SU-DHL-6 (cell line): ENCODE measurements around the gene SIRPA.

Experiments used
- H2AFZ ChIP-seq: fragments of 200-600 bp; sonication (generic); 2 replicates; pipeline ENCODE4 v1.6.1; 2014; ENCODE audit warnings: low read depth, mild to moderate bottlenecking, moderate library complexity, mixed read lengths, antibody characterized with exemption, low read length; ENCODE audit not compliant: severe bottlenecking
- H3F3A ChIP-seq: fragments of 200-600 bp; shearing (Covaris generic); 2 replicates; pipeline ENCODE4 v1.6.0; 2016; ENCODE audit warnings: antibody characterized with exemption, mild to moderate bottlenecking; ENCODE audit not compliant: insufficient read depth
- H3K27ac ChIP-seq: fragments of 200-600 bp; sonication (generic); 2 replicates; pipeline ENCODE4 v1.5.1; 2016; ENCODE audit warnings: low read depth, mild to moderate bottlenecking, low read length, moderate library complexity, mixed read lengths
- H3K27me3 ChIP-seq: fragments of 200-600 bp; sonication (generic), shearing (Covaris generic); 2 replicates; pipeline ENCODE4 v1.6.0; 2014; ENCODE audit warnings: mild to moderate bottlenecking, low read length
- H3K36me3 ChIP-seq: fragments of 200-600 bp; sonication (generic); 2 replicates; pipeline ENCODE4 v1.6.1; 2014; ENCODE audit warnings: mild to moderate bottlenecking, low read length, mixed read lengths
- H3K4me2 ChIP-seq: fragments of 300-600, 200-600 bp; shearing (Covaris generic), sonication (generic); 2 replicates; pipeline ENCODE4 v1.6.0; 2014; ENCODE audit warnings: low read length, low read depth, mild to moderate bottlenecking; ENCODE audit not compliant: poor library complexity, severe bottlenecking
- H3K4me3 ChIP-seq: fragments of 200-600 bp; sonication (generic); 2 replicates; pipeline ENCODE4 v1.5.1; 2014; ENCODE audit warnings: antibody characterized with exemption, low read length, mild to moderate bottlenecking, mixed read lengths; ENCODE audit not compliant: insufficient read depth, poor library complexity, severe bottlenecking
- H3K79me2 ChIP-seq: fragments of 200-600 bp; sonication (generic); 2 replicates; pipeline ENCODE4 v1.6.1; 2014; ENCODE audit warnings: mild to moderate bottlenecking, low read length, moderate library complexity; ENCODE audit not compliant: insufficient read depth
- H3K9ac ChIP-seq: fragments of 200-600 bp; sonication (generic); 2 replicates; pipeline ENCODE4 v1.7.0; 2014; ENCODE audit warnings: mild to moderate bottlenecking, low read length
- H3K9me2 ChIP-seq: fragments of 200-600 bp; sonication (generic); replicated peaks from 2 replicates; pipeline ENCODE4 v1.6.1; 2014; ENCODE audit warnings: low read length; ENCODE audit not compliant: insufficient read depth
- H3K9me3 ChIP-seq: fragments of 200-600 bp; sonication (generic); 2 replicates; pipeline ENCODE4 v1.6.1; 2014; ENCODE audit warnings: low read length, mixed read lengths; ENCODE audit not compliant: insufficient read depth
- H4K20me1 ChIP-seq: fragments of 200-600 bp; sonication (generic); 2 replicates; pipeline ENCODE4 v1.6.1; 2014; ENCODE audit warnings: low read depth, mild to moderate bottlenecking, antibody characterized with exemption, low read length, moderate library complexity, mixed read lengths
- CTCF ChIP-seq: fragments of 200-600 bp; sonication (generic); IDR thresholded peaks from one replicate; pipeline ENCODE4 v1.5.1; 2017; ENCODE audit warnings: antibody characterized with exemption, mild to moderate bottlenecking, low read length, moderate library complexity; ENCODE audit not compliant: insufficient read depth, poor library complexity, severe bottlenecking
- EZH2phosphoT487 ChIP-seq: fragments of 200-600 bp; sonication (generic), shearing (Covaris generic); conservative IDR thresholded peaks from 2 replicates; pipeline ENCODE4 v1.6.1; 2018; ENCODE audit warnings: mild to moderate bottlenecking, antibody characterized with exemption, low read length, moderate library complexity, mixed read lengths

SIRPA gene

GRCh38 chr20:1851396-1851795 is 43.8 kb upstream of the SIRPA start:
- no peak overlapping the region for H3K4me3 ChIP-seq
- TF ChIP-seq EZH2phosphoT487, result no peak
- no peak for TF ChIP-seq CTCF
- H3K9me2 ChIP-seq, result no peaks in the 10 kb centered on the region
- H3K4me2 ChIP-seq, result no peak overlapping the region
- no peaks in the 10 kb centered on the region for H3K36me3 ChIP-seq
- H3K9ac ChIP-seq, result no peak overlapping the region
- no peak overlapping the region for H2AFZ ChIP-seq
- H3K27me3 ChIP-seq, result no peaks in the 10 kb centered on the region
- no peak overlapping the region for H3K27ac ChIP-seq
- H3F3A ChIP-seq, result peaks cover 5% of the 10 kb centered on the region; the same call in 1 of the 2 replicates
- no peaks in the 10 kb centered on the region for H3K9me3 ChIP-seq
- H4K20me1 ChIP-seq, result no peaks in the 10 kb centered on the region
- no peaks in the 10 kb centered on the region for H3K79me2 ChIP-seq

GRCh38 chr20:1853473-1853872 is 41.7 kb upstream of the SIRPA start:
- no peak overlapping the region for H3K4me2 ChIP-seq
- H3K9me2 ChIP-seq, result no peaks in the 10 kb centered on the region
- H3K27ac ChIP-seq, result no peak overlapping the region
- H3K4me3 ChIP-seq, result no peak overlapping the region
- H3K9me3 ChIP-seq, result no peaks in the 10 kb centered on the region
- H3K27me3 ChIP-seq, result no peaks in the 10 kb centered on the region
- H3K36me3 ChIP-seq, result no peaks in the 10 kb centered on the region
- TF ChIP-seq CTCF, result no peak
- TF ChIP-seq EZH2phosphoT487, result no peak
- no peak overlapping the region for H3K9ac ChIP-seq
- H3F3A ChIP-seq, result peaks cover 5% of the 10 kb centered on the region; the same call in 1 of the 2 replicates
- no peaks in the 10 kb centered on the region for H3K79me2 ChIP-seq
- H2AFZ ChIP-seq, result no peak overlapping the region
- H4K20me1 ChIP-seq, result no peaks in the 10 kb centered on the region

- Histone ChIP-seq H3K36me3 (no peaks in the 10 kb centered on the region), H2AFZ (no peak overlapping the region), H3K27ac (no peak overlapping the region), H3K9me2 (no peaks in the 10 kb centered on the region), H3K9me3 (no peaks in the 10 kb centered on the region), H3K79me2 (no peaks in the 10 kb centered on the region), H3F3A (peaks cover 5% of the 10 kb centered on the region; the same call in 1 of the 2 replicates), H3K27me3 (no peaks in the 10 kb centered on the region), H3K4me3 (no peak overlapping the region), H3K4me2 (no peak overlapping the region), H3K9ac (no peak overlapping the region), H4K20me1 (no peaks in the 10 kb centered on the region)
- TF ChIP-seq EZH2phosphoT487, result no peak
- no peak for TF ChIP-seq CTCF
Measured at GRCh38 chr20:1854246-1854645, 41.0 kb upstream of the SIRPA start.
